Neural cell (in vitro differentiated cells): ENCODE results near the gene MEA1.

ENCODE experiments used
- EP300 ChIP-seq: fragments of 450-650 bp; conservative IDR thresholded peaks from 2 replicates; pipeline ENCODE4 v1.6.1; 2014; ENCODE audit warnings: antibody characterized with exemption, mild to moderate bottlenecking, moderate library complexity; ENCODE audit not compliant: poor library complexity, severe bottlenecking
- EZH2 ChIP-seq: fragments of 200-600, 300-800 bp; shearing (Covaris generic), sonication (generic); IDR thresholded peaks from 2 replicates; pipeline ENCODE4 v1.6.1; 2014; ENCODE audit warnings: antibody characterized with exemption, low read length, borderline replicate concordance, mild to moderate bottlenecking; ENCODE audit not compliant: insufficient read depth, poor library complexity, severe bottlenecking
- POLR2AphosphoS5 ChIP-seq: IDR thresholded peaks from 2 replicates; pipeline ENCODE4 v1.6.1; 2012
- RAD21 ChIP-seq: fragments of 450-650 bp; conservative IDR thresholded peaks from 2 replicates; pipeline ENCODE4 v1.6.1; 2014; ENCODE audit warnings: antibody characterized with exemption, mild to moderate bottlenecking, moderate library complexity
- SMC3 ChIP-seq: fragments of 450-650 bp; conservative IDR thresholded peaks from 2 replicates; pipeline ENCODE4 v1.6.1; 2014; ENCODE audit warnings: antibody characterized with exemption, mild to moderate bottlenecking, moderate library complexity; ENCODE audit not compliant: poor library complexity
- TAF1 ChIP-seq: IDR thresholded peaks from 2 replicates; pipeline ENCODE4 v1.6.1; 2012; ENCODE audit warnings: low read depth
- TF ChIP-seq, protein P1 (sequence below): IDR thresholded peaks from 2 replicates; pipeline ENCODE4 v1.6.1; 2012; ENCODE audit warnings: borderline replicate concordance
- TF ChIP-seq, protein P2 (sequence below): fragments of 450-650 bp; IDR thresholded peaks from 2 replicates; pipeline ENCODE4 v1.5.1; 2014; ENCODE audit warnings: antibody characterized with exemption, mild to moderate bottlenecking, moderate library complexity; ENCODE audit not compliant: poor library complexity, severe bottlenecking

DNA sequence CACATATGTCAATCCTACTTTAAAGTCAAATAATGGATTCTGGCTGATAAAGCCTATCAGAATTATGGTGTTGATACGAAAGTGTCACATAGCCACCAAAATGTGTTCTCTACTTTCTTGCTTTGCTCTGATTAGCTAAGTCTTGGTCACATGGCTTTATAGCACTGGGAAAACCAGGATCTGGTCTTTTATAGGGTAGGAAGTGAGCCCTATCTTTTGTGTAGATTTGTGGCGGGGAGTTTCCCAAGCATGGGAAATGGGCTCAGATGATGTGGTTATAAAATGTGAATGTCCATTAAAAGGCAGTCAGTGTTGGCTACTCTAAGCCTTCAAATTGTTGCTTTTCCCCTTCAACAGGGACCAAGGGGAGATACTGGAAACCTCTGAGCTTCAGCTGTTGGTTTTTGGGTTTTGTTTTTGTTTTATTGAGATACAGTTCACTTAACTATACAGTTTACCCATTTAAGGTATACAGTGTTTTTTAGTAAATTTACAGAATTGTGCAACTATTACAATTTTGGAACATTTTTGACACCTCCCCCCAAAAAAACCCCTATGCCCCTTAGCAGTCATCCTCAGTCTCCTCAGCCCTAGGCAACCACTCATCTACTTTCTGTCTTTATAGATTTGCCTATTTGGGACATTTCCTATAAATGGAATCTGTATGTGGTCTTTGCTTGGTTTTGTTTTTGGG lies 19.9 kb upstream of the MEA1 start:
- TF ChIP-seq TAF1, result no peak
- no peak for TF ChIP-seq EZH2
- TF ChIP-seq, protein P1, sequence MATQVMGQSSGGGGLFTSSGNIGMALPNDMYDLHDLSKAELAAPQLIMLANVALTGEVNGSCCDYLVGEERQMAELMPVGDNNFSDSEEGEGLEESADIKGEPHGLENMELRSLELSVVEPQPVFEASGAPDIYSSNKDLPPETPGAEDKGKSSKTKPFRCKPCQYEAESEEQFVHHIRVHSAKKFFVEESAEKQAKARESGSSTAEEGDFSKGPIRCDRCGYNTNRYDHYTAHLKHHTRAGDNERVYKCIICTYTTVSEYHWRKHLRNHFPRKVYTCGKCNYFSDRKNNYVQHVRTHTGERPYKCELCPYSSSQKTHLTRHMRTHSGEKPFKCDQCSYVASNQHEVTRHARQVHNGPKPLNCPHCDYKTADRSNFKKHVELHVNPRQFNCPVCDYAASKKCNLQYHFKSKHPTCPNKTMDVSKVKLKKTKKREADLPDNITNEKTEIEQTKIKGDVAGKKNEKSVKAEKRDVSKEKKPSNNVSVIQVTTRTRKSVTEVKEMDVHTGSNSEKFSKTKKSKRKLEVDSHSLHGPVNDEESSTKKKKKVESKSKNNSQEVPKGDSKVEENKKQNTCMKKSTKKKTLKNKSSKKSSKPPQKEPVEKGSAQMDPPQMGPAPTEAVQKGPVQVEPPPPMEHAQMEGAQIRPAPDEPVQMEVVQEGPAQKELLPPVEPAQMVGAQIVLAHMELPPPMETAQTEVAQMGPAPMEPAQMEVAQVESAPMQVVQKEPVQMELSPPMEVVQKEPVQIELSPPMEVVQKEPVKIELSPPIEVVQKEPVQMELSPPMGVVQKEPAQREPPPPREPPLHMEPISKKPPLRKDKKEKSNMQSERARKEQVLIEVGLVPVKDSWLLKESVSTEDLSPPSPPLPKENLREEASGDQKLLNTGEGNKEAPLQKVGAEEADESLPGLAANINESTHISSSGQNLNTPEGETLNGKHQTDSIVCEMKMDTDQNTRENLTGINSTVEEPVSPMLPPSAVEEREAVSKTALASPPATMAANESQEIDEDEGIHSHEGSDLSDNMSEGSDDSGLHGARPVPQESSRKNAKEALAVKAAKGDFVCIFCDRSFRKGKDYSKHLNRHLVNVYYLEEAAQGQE, result no peak
- TF ChIP-seq, protein P2, sequence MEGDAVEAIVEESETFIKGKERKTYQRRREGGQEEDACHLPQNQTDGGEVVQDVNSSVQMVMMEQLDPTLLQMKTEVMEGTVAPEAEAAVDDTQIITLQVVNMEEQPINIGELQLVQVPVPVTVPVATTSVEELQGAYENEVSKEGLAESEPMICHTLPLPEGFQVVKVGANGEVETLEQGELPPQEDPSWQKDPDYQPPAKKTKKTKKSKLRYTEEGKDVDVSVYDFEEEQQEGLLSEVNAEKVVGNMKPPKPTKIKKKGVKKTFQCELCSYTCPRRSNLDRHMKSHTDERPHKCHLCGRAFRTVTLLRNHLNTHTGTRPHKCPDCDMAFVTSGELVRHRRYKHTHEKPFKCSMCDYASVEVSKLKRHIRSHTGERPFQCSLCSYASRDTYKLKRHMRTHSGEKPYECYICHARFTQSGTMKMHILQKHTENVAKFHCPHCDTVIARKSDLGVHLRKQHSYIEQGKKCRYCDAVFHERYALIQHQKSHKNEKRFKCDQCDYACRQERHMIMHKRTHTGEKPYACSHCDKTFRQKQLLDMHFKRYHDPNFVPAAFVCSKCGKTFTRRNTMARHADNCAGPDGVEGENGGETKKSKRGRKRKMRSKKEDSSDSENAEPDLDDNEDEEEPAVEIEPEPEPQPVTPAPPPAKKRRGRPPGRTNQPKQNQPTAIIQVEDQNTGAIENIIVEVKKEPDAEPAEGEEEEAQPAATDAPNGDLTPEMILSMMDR, result no peak
- no peak for TF ChIP-seq RAD21
- TF ChIP-seq POLR2AphosphoS5, result no peak
- TF ChIP-seq EP300, result no peak
- no peak for TF ChIP-seq SMC3
